ENCODE data around the gene CPXM1.

CPXM1 gene

GRCh38 chr20:2762578-2763131, 37.8 kb downstream of the CPXM1 start:
- peak; percentile 65 for DNase-seq

- no peak for DNase-seq
These were observed 38.5 kb downstream of the CPXM1 start for GRCh38 chr20:2761885-2762284.

- no peak for DNase-seq
These were observed 39.5 kb downstream of the CPXM1 start for GRCh38 chr20:2760952-2761305.

DNA sequence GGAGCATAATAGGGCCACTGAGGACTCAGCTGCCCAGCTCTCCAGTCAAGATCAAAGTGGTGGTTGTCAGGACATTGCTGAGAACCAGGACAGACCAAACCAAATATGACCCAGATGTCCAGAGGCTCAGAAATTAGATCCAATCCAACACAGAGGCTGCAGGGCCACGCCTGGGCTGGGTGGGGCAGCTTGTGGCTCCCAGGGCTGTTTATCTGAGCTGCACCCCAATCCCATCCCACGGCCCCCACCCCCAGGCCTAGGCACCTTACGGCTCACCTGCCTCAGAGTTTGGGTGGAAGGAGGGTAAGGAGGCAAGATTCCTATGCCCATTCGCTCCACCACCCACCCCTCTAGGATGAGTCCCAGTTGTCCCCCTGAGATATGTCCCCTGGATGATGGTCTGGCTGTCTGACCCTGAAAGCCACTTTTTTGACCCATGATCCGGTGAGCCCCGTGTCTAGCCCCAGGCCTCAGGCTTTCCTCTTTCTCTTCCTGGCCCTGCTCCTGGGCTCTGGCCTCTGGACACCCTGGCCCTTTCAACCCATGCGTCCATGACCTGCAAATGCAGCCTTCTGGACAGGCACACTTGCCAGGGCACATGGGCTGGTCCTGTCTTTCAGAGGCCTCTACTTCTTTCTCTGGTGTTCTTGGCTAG, 40.0 kb downstream of the CPXM1 start:
- DNase-seq: no peak

GRCh38 chr20:2759603-2760296, 40.7 kb downstream of the CPXM1 start:
- DNase-seq: no peak

GRCh38 chr20:2759143-2759542, 41.3 kb downstream of the CPXM1 start:
- DNase-seq: no peak

DNA sequence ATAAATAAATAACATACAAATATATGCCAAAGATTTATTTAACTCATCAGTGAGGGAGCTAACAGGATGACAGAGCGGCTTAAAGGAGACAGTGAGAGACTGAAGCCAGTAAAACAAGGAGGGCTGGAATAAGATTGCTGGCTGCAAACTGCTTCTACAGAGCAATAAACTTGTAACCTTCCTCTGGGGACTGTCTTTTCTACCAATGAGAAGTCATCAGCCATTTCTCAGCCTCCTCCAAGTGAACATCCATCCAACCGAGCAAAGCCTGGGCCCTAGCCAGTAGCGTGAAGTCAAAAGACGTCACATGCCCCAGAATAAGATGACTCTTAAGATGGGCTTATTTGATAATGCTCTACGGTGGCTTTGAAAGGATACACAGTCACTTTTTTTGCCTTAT, 42.5 kb downstream of the CPXM1 start:
- no peak for DNase-seq

- DNase-seq: no peak
These were observed 43.4 kb downstream of the CPXM1 start for GRCh38 chr20:2757001-2757400.

DNA sequence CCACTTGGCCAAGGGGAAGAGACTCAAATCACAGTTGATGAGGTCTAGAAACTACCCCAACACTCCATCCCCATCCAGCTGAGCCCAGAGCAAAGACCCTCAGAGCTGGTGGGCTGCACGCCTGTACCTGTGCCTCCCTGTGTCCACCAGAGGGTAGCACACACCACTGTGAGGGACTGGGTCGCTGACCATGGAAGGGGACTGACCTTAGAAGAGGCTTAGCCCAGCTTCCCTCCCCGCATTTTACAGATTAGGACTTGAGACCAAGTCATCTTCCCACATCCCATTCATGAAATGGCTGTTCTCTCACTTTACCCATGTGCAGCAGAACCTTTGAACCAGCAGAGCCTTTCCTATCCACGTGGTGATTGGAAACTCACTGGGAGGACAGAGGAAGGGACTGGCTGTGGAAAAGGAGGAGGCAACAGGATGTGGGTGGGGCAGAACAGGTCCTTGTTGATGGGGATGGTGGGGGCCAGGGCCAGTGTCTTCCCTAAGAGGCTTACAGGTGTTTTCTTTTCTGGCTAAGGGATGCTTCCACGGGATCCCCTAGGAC, 44.3 kb downstream of the CPXM1 start:
- DNase-seq: no peak

- no peak for DNase-seq
These were observed 44.9 kb downstream of the CPXM1 start for GRCh38 chr20:2755451-2756055.

DNA sequence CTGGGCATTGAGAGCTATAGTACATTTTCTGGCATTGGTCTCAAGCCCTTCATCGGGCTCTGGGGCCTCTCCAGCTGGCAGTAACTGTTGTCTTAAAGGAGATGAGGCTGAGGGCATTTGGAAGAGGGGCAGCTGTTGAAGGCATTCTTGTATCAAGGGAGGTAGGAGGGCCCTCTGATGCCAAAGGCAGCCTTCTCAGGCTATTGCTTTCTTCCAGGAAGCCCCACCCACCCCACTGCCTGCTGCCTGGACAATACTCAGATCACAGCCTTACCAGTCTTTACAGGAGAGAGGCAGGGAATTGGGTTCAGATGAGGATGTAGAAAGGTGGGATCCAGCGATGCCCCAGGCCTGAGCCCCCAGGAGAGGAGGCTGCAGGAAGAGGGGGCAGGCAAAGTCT, 46.0 kb downstream of the CPXM1 start:
- DNase-seq: no peak

DNA sequence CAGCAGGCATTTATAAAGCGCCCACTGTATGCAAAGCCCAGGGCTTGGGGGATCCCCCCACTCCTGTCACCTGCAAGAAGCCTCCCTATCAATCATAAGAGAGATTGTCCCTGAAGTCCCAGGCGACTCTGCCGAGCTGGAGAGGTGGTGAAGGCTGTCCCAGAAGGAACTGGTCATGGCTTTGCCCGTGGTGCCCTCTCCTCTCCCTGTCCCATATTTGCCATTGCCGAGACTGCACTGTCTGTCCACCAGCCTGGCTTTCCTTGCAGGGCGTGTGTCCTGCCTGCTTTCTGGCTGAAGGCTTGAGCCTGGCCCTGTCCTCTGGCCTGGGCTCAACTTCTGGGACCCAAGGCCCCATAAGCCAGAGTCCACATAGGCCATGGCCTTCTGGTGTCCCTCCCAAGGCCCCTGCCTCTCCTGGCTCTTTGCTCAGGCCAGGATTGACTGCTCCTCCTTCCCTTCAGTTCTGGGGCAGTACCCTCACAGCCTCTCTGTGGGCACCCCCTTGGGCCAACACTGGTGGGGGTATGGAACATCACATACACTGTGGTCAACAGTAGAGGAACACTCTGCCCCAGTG, 46.9 kb downstream of the CPXM1 start:
- DNase-seq: no peak

DNA sequence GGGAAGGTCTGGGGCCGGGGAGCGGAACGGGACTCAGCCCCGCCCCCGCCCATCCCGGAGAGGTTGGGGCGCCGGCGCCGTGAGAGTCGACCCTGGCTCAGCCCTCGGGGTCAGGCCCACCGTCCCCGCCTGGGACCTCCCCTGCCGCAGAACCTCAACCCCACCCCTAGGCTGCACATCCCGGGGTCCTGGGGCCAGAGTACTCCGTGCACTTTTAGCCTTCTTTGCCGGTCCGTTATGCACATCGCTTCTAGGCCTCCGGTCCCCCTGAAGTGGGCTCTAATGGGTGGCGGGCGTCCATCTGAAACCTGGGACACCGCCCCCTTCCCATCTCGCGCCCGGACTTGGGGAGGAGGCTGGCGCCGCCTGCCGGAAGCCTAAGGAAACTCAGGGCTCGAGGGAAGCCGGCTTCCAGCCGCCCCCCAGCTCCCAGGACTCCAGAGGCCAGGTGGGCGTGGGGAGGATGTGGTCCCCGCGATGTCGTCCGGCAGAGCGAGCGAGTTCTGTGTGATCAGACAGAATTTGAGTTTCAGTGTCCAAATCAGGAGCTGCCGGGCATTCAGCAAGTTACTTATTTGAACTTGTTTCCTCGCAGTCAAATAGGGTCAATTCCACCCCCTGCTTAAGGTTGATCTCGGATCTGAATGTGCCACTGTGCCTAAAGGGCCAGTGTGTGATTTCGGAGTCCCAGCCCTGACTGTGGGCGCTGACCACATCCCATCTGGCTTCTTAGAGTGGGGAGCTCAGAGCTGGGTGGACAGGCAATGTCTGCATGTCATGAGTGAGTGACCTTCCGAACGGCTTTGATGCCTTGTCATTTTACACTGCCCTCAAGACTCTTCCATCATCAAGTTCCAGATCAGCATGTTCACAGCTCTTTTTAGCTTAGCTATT, 47.6 kb downstream of the CPXM1 start:
- peak; percentile 59 for DNase-seq

- DNase-seq: peak; percentile 12
These were observed 48.4 kb downstream of the CPXM1 start for GRCh38 chr20:2751878-2752566.

DNA sequence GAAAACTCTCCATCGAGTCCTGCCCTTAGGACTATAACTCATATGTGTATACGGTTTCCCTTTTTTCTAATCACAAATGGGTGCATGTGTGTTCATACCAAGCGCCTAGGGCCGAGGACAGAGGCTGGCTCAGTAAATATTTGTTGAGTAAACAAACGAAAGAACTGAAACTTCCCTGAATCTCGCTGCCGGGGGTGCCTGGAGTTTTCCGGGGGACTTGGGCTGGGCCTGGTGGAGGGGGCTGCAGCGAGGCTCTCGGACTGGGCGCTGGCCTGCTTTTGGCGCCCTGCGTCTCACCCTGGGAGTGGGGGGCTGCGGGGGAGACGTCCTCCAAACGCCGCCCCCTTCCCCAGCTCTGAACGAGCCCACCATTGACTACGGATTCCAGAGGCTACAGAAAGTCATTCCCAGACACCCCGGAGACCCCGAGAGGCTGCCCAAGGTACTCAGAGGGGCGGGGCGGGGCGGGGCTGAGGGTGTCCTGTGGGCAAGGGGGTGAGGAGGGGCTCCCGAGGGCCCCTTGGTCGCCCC, 49.0 kb downstream of the CPXM1 start:
- DNase-seq: no peak

- no peak for DNase-seq
These were observed 49.8 kb downstream of the CPXM1 start for GRCh38 chr20:2750491-2751251.

DNA sequence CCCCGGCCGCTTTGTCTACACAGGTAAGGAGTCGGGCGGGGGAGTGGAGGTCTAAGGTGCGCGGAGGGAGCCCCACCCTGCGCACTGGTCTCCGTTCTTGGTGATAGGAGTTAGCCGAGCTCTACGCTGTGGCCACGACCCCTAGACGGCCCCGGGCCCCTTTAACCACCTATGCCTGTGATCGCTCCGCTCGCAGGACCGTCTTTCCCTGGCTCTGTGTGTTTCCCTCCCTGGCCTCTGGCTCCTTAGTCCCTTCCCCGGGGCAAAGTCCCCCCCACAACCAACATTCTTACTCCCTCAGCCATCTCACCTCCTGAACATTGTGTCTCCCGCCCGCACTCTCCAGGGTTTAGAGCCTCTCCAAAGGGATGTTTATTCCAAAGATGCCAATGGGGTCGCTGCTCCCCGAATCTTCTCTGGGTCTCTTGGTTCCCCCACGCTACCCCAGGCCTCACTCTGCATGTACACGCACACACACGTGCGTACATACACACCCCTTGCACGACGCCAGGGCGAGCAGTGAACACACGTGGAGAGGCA, 50.4 kb downstream of the CPXM1 start:
- no peak for DNase-seq

DNA sequence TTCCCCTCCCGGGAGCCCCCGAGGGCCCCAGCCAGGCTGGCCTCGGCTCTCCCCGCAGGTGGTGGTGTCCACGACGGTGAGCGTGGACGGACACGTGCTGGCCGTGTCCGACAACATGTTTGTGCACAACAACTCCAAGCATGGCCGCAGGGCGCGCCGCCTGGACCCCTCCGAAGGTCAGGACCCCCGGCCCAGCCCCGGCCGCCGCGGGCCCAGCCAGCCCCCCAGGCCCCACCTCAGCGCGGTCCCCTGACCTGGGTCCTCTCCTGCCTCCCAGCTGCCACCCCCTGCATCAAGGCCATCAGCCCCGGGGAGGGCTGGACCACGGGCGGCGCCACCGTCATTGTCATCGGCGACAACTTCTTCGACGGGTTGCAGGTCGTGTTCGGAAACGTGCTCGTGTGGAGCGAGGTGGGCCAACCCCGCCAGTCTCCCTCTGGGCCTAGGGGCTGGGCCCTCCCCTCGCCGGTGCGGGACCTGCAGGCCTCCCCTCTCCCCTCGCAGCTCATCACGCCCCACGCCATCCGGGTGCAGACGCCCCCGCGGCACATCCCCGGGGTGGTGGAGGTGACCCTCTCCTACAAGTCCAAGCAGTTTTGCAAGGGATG, 51.0 kb downstream of the CPXM1 start:
- no peak for DNase-seq

DNA sequence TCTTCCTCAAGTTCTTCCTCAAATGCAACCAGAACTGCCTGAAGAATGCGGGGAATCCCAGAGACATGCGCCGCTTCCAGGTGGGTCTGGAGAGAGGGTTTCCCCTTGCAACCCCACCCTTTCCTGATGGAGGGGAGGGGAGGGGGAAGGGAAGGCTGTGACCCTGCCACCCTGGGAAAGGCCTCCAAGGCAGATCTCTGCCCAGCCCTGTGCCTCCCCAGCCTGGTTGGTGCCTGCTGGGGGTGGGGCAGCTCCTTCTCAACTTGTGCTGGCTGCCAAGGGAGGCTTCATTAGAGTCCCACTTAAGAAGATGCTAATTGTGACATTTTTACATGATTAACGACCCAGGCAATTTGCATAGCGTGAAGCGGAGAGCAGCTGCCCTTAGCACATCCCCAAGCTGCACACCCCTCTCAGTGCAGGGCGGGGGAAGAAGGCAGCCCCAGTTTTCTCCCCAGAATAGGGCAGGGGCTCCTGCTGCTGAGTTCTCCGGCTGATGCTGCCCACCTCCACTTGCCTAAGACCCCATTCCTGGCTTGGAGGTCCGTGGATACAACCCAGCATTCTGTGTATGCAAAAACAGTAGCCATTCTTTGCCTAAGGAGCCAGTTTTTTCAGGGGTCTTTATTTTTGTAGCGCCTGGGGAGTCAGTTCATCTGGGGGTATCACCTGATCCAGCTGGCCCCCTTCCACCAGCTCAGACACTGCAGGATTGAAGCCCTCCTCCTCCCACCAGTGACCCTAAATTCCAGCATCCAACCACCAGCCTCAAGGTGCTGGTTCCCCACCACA, 51.7 kb downstream of the CPXM1 start:
- DNase-seq: no peak

Measured in NCI-H2171 treated with DMSO at 0.1 percent for 48 hours (cell line).